GM23338 (cell line): ENCODE data around the gene ATG4A. TPM values are rescaled to one million over a fixed set of nuclear protein-coding genes. Genes with fewer than 3 reads are reported as not detected.

Experiments
- ATAC-seq: fragments of 200-7000 bp; cut with Tn5 transposase; 3 replicates; pipeline ENCODE4 v1.9.1; 2020
- DNase-seq: peaks from one replicate; pipeline ENCODE4 v3.0.0-alpha.2; 2015; ENCODE audit warnings: low spot score
- H2AFZ ChIP-seq: fragments of 200-600 bp; sonication (generic); 2 replicates; pipeline ENCODE4 v1.8.0; 2016; ENCODE audit warnings: antibody characterized with exemption, mild to moderate bottlenecking, moderate library complexity
- H3F3A ChIP-seq: fragments of 200-600 bp; sonication (generic); replicated peaks from 2 replicates; pipeline ENCODE4 v1.8.0; 2017; ENCODE audit warnings: antibody characterized with exemption, mixed run types, low read depth
- H3K27ac ChIP-seq: fragments of 200-600 bp; sonication (generic); 2 replicates; pipeline ENCODE4 v1.6.1; 2016; ENCODE audit warnings: low read depth
- H3K27me3 ChIP-seq: fragments of 200-600 bp; sonication (generic); 2 replicates; pipeline ENCODE4 v1.8.0; 2016; ENCODE audit warnings: mild to moderate bottlenecking, mixed run types, moderate library complexity; ENCODE audit not compliant: insufficient read depth
- H3K36me3 ChIP-seq: fragments of 200-600 bp; sonication (generic); 2 replicates; pipeline ENCODE4 v1.8.0; 2016; ENCODE audit warnings: mild to moderate bottlenecking; ENCODE audit not compliant: insufficient read depth
- H3K4me1 ChIP-seq: fragments of 200-600 bp; sonication (generic); 2 replicates; pipeline ENCODE4 v1.8.0; 2016; ENCODE audit warnings: mild to moderate bottlenecking, moderate library complexity; ENCODE audit not compliant: insufficient read depth
- H3K4me2 ChIP-seq: fragments of 200-600 bp; sonication (generic); 2 replicates; pipeline ENCODE4 v1.7.1; 2017; ENCODE audit warnings: mixed run types
- H3K4me3 ChIP-seq: fragments of 200-600 bp; sonication (generic); 2 replicates; pipeline ENCODE4 v1.6.1; 2016; ENCODE audit warnings: mixed run types
- H3K79me2 ChIP-seq: fragments of 200-600 bp; sonication (generic); replicated peaks from 2 replicates; pipeline ENCODE4 v1.8.0; 2017; ENCODE audit warnings: mild to moderate bottlenecking; ENCODE audit not compliant: insufficient read depth
- H3K9me2 ChIP-seq: fragments of 200-600 bp; sonication (generic); 2 replicates; pipeline ENCODE4 v1.8.0; 2017; ENCODE audit not compliant: insufficient read depth
- H4K20me1 ChIP-seq: fragments of 200-600 bp; sonication (generic); replicated peaks from 2 replicates; pipeline ENCODE4 v1.8.0; 2017; ENCODE audit warnings: mild to moderate bottlenecking; ENCODE audit not compliant: insufficient read depth
- H3K27ac Mint-ChIP-seq: 2 replicates; pipeline ENCODE4 v1.8.0; 2020; ENCODE audit warnings: inconsistent platforms, mild to moderate bottlenecking, moderate library complexity, mixed read lengths
- H3K27me3 Mint-ChIP-seq: 3 replicates; pipeline ENCODE4 v1.8.0; 2022; ENCODE audit warnings: low read depth, mild to moderate bottlenecking, moderate library complexity, mixed read lengths, inconsistent platforms; ENCODE audit not compliant: insufficient read depth, poor library complexity
- H3K36me3 Mint-ChIP-seq: 3 replicates; pipeline ENCODE4 v1.8.0; 2021; ENCODE audit warnings: low read depth, mild to moderate bottlenecking, inconsistent platforms, moderate library complexity, mixed read lengths
- H3K4me1 Mint-ChIP-seq: 3 replicates; pipeline ENCODE4 v1.8.0; 2020; ENCODE audit warnings: mild to moderate bottlenecking, inconsistent platforms, mixed read lengths
- H3K4me3 Mint-ChIP-seq: 3 replicates; pipeline ENCODE4 v1.8.0; 2021; ENCODE audit warnings: moderate library complexity, mild to moderate bottlenecking, inconsistent platforms, mixed read lengths
- H3K9me3 Mint-ChIP-seq: 3 replicates; pipeline ENCODE4 v1.8.0; 2020; ENCODE audit warnings: moderate library complexity, mild to moderate bottlenecking, inconsistent platforms, mixed read lengths
- CREB1 ChIP-seq: fragments of 250-450 bp; sonication (Bioruptor Pico); IDR thresholded peaks from 2 replicates; pipeline ENCODE4 v1.5.0; 2020; ENCODE audit warnings: low read depth, mild to moderate bottlenecking, moderate library complexity
- EZH2 ChIP-seq: fragments of 200-600 bp; sonication (generic); IDR thresholded peaks from one replicate; pipeline ENCODE4 v1.8.0; 2017; ENCODE audit warnings: antibody characterized with exemption, mild to moderate bottlenecking, low read depth; ENCODE audit not compliant: unreplicated experiment
- EZH2phosphoT487 ChIP-seq: fragments of 200-600 bp; sonication (generic); IDR thresholded peaks from one replicate; pipeline ENCODE4 v1.8.1; 2018; ENCODE audit warnings: antibody characterized with exemption; ENCODE audit not compliant: unreplicated experiment
- JUNB ChIP-seq: IDR thresholded peaks from one replicate; pipeline ENCODE4 v1.6.1; 2016; ENCODE audit warnings: antibody characterized with exemption; ENCODE audit not compliant: unreplicated experiment
- NANOG ChIP-seq: IDR thresholded peaks from 2 replicates; pipeline ENCODE4 v1.6.1; 2016; ENCODE audit warnings: antibody characterized with exemption, borderline replicate concordance
- POLR2AphosphoS5 ChIP-seq: IDR thresholded peaks from 2 replicates; pipeline ENCODE4 v1.6.1; 2016; ENCODE audit warnings: antibody characterized with exemption, low read depth
- STAT1 ChIP-seq: IDR thresholded peaks from one replicate; pipeline ENCODE4 v1.6.1; 2016; ENCODE audit warnings: antibody characterized with exemption; ENCODE audit not compliant: unreplicated experiment
- ZNF114 ChIP-seq: fragments of 250-450 bp; sonication (Bioruptor Pico); IDR thresholded peaks from 2 replicates; pipeline ENCODE4 v1.5.0; 2020; ENCODE audit warnings: mild to moderate bottlenecking, moderate library complexity
- ZNF331 ChIP-seq: fragments of 250-450 bp; sonication (Bioruptor Pico); IDR thresholded peaks from 2 replicates; pipeline ENCODE4 v1.5.0; 2020; ENCODE audit warnings: low read depth, mild to moderate bottlenecking, moderate library complexity
- polyA plus RNA-seq: library from polyadenylated mRNA; unstranded; fragments of >200 nt; fragmentation: Nextera tagmentation; extraction: Ambion mirVana; gene quantifications from 2 replicates; pipeline ENCODE4 v1.2.1, GENCODE V29; 2016
- total RNA-seq: library from RNA; depleted of rRNA; stranded (reverse); fragments of >200 nt; shearing (Covaris generic); gene quantifications from 2 replicates; pipeline ENCODE4 v1.2.3, GENCODE V29; 2014
- TF ChIP-seq, protein P1 (sequence below): IDR thresholded peaks from 2 replicates; pipeline ENCODE4 v1.6.1; 2016; ENCODE audit warnings: antibody characterized with exemption
- TF ChIP-seq, protein P2 (sequence below): IDR thresholded peaks from one replicate; pipeline ENCODE4 v1.6.1; 2018; ENCODE audit warnings: antibody characterized with exemption; ENCODE audit not compliant: unreplicated experiment
- TF ChIP-seq, protein P3 (sequence below): fragments of 250-450 bp; sonication (Bioruptor Pico); IDR thresholded peaks from 2 replicates; pipeline ENCODE4 v1.5.0; 2020; ENCODE audit warnings: mild to moderate bottlenecking, moderate library complexity
- TF ChIP-seq, protein P4 (sequence below), 2 experiments: fragments of 200-600 bp in 1 of 2; sonication (generic) in 1 of 2; conservative IDR thresholded peaks; 2 replicates each; pipeline versions ENCODE4 v1.5.1 to v1.6.1; 2016 to 2017; ENCODE audit warnings: antibody characterized with exemption in 2 of 2, low read depth in 2 of 2, mild to moderate bottlenecking in 2 of 2, moderate library complexity in 1 of 2

ATG4A gene
- total and polyA plus RNA-seq, 2 experiments from 2014 or later: 2.1 to 2.8 TPM

DNA sequence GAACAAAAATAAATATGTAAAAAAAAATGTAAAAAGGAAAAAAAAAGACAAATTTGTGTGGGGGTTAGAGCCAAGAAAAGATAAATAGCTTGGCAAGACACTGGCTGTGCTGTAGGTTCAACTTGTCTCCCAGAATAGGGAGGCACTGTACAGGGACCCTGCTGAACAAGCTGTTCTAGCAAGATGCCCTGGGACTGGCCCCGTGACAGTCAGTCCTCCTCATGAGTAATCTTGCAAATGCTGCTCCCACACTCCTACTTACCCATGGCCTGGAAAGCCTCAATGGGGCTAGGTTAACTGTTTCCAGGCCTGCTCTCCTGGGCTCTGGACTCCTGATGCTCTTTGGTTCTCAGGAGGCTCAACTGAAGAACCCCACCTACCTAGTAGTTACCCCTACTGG, 106.8 kb downstream of the ATG4A start:
- Histone ChIP-seq H3K27me3 (no peaks in the 10 kb centered on the region), H2AFZ (no peak overlapping the region), H3F3A (no peaks in the 10 kb centered on the region), H3K79me2 (no peaks in the 10 kb centered on the region), H4K20me1 (no peaks in the 10 kb centered on the region), H3K4me2 (no peak overlapping the region), H3K4me1 (no peaks in the 10 kb centered on the region), H3K36me3 (no peaks in the 10 kb centered on the region), H3K4me3 (no peak overlapping the region), H3K27ac (no peak overlapping the region), H3K9me2 (no peaks in the 10 kb centered on the region)
- ATAC-seq: no peak
- Mint-ChIP-seq H3K27ac (no peak overlapping the region), H3K9me3 (no peaks in the 10 kb centered on the region), H3K36me3 (no peaks in the 10 kb centered on the region), H3K27me3 (no peaks in the 10 kb centered on the region), H3K4me1 (no peaks in the 10 kb centered on the region), H3K4me3 (no peak overlapping the region)
- DNase-seq: no peak
- TF ChIP-seq STAT1: no peak
- TF ChIP-seq, protein P1, sequence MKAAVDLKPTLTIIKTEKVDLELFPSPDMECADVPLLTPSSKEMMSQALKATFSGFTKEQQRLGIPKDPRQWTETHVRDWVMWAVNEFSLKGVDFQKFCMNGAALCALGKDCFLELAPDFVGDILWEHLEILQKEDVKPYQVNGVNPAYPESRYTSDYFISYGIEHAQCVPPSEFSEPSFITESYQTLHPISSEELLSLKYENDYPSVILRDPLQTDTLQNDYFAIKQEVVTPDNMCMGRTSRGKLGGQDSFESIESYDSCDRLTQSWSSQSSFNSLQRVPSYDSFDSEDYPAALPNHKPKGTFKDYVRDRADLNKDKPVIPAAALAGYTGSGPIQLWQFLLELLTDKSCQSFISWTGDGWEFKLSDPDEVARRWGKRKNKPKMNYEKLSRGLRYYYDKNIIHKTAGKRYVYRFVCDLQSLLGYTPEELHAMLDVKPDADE: no peak
- TF ChIP-seq CREB1 (CRISPR knock-in tag): no peak
- no peak for TF ChIP-seq EZH2
- TF ChIP-seq JUNB: no peak
- TF ChIP-seq EZH2phosphoT487: no peak
- TF ChIP-seq POLR2AphosphoS5: no peak
- TF ChIP-seq ZNF114 (CRISPR knock-in tag): no peak
- TF ChIP-seq, protein P2, sequence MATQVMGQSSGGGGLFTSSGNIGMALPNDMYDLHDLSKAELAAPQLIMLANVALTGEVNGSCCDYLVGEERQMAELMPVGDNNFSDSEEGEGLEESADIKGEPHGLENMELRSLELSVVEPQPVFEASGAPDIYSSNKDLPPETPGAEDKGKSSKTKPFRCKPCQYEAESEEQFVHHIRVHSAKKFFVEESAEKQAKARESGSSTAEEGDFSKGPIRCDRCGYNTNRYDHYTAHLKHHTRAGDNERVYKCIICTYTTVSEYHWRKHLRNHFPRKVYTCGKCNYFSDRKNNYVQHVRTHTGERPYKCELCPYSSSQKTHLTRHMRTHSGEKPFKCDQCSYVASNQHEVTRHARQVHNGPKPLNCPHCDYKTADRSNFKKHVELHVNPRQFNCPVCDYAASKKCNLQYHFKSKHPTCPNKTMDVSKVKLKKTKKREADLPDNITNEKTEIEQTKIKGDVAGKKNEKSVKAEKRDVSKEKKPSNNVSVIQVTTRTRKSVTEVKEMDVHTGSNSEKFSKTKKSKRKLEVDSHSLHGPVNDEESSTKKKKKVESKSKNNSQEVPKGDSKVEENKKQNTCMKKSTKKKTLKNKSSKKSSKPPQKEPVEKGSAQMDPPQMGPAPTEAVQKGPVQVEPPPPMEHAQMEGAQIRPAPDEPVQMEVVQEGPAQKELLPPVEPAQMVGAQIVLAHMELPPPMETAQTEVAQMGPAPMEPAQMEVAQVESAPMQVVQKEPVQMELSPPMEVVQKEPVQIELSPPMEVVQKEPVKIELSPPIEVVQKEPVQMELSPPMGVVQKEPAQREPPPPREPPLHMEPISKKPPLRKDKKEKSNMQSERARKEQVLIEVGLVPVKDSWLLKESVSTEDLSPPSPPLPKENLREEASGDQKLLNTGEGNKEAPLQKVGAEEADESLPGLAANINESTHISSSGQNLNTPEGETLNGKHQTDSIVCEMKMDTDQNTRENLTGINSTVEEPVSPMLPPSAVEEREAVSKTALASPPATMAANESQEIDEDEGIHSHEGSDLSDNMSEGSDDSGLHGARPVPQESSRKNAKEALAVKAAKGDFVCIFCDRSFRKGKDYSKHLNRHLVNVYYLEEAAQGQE: no peak
- TF ChIP-seq ZNF331 (CRISPR knock-in tag): no peak
- TF ChIP-seq, protein P3, sequence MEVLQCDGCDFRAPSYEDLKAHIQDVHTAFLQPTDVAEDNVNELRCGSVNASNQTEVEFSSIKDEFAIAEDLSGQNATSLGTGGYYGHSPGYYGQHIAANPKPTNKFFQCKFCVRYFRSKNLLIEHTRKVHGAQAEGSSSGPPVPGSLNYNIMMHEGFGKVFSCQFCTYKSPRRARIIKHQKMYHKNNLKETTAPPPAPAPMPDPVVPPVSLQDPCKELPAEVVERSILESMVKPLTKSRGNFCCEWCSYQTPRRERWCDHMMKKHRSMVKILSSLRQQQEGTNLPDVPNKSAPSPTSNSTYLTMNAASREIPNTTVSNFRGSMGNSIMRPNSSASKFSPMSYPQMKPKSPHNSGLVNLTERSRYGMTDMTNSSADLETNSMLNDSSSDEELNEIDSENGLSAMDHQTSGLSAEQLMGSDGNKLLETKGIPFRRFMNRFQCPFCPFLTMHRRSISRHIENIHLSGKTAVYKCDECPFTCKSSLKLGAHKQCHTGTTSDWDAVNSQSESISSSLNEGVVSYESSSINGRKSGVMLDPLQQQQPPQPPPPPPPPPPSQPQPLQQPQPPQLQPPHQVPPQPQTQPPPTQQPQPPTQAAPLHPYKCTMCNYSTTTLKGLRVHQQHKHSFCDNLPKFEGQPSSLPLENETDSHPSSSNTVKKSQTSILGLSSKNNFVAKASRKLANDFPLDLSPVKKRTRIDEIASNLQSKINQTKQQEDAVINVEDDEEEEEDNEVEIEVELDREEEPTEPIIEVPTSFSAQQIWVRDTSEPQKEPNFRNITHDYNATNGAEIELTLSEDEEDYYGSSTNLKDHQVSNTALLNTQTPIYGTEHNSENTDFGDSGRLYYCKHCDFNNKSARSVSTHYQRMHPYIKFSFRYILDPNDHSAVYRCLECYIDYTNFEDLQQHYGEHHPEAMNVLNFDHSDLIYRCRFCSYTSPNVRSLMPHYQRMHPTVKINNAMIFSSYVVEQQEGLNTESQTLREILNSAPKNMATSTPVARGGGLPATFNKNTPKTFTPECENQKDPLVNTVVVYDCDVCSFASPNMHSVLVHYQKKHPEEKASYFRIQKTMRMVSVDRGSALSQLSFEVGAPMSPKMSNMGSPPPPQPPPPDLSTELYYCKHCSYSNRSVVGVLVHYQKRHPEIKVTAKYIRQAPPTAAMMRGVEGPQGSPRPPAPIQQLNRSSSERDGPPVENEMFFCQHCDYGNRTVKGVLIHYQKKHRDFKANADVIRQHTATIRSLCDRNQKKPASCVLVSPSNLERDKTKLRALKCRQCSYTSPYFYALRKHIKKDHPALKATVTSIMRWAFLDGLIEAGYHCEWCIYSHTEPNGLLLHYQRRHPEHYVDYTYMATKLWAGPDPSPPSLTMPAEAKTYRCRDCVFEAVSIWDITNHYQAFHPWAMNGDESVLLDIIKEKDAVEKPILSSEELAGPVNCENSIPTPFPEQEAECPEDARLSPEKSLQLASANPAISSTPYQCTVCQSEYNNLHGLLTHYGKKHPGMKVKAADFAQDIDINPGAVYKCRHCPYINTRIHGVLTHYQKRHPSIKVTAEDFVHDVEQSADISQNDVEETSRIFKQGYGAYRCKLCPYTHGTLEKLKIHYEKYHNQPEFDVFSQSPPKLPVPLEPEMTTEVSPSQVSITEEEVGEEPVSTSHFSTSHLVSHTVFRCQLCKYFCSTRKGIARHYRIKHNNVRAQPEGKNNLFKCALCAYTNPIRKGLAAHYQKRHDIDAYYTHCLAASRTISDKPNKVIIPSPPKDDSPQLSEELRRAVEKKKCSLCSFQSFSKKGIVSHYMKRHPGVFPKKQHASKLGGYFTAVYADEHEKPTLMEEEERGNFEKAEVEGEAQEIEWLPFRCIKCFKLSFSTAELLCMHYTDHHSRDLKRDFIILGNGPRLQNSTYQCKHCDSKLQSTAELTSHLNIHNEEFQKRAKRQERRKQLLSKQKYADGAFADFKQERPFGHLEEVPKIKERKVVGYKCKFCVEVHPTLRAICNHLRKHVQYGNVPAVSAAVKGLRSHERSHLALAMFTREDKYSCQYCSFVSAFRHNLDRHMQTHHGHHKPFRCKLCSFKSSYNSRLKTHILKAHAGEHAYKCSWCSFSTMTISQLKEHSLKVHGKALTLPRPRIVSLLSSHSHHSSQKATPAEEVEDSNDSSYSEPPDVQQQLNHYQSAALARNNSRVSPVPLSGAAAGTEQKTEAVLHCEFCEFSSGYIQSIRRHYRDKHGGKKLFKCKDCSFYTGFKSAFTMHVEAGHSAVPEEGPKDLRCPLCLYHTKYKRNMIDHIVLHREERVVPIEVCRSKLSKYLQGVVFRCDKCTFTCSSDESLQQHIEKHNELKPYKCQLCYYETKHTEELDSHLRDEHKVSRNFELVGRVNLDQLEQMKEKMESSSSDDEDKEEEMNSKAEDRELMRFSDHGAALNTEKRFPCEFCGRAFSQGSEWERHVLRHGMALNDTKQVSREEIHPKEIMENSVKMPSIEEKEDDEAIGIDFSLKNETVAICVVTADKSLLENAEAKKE (CRISPR knock-in tag): no peak
- no peak for TF ChIP-seq NANOG
- TF ChIP-seq, protein P4, sequence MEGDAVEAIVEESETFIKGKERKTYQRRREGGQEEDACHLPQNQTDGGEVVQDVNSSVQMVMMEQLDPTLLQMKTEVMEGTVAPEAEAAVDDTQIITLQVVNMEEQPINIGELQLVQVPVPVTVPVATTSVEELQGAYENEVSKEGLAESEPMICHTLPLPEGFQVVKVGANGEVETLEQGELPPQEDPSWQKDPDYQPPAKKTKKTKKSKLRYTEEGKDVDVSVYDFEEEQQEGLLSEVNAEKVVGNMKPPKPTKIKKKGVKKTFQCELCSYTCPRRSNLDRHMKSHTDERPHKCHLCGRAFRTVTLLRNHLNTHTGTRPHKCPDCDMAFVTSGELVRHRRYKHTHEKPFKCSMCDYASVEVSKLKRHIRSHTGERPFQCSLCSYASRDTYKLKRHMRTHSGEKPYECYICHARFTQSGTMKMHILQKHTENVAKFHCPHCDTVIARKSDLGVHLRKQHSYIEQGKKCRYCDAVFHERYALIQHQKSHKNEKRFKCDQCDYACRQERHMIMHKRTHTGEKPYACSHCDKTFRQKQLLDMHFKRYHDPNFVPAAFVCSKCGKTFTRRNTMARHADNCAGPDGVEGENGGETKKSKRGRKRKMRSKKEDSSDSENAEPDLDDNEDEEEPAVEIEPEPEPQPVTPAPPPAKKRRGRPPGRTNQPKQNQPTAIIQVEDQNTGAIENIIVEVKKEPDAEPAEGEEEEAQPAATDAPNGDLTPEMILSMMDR (conservative IDR thresholded peaks at IDR 0.05; ENCODE audit: low read depth in 2 of 2): no peak
